H1 (cell line): ENCODE measurements around the gene GTF2IRD1. TPM values are rescaled to one million over a fixed set of nuclear protein-coding genes. Genes with fewer than 3 reads are reported as not detected.

Source experiments
- CTCF ChIA-PET: fragments of 300-600 bp; sonication (Branson Sonifier 250); formaldehyde crosslinking; loops from one replicate; lab custom pipeline; 2021; ENCODE audit not compliant: partially characterized antibody; lab: Charles Lee
- POLR2A ChIA-PET: fragments of 300-600 bp; sonication (Branson Sonifier 250); formaldehyde crosslinking; loops from one replicate; lab custom pipeline; 2021; ENCODE audit warnings: inconsistent platforms; ENCODE audit not compliant: partially characterized antibody; lab: Charles Lee
- DNase-seq, 2 experiments: peaks; one replicate each; pipeline versions ENCODE4 v3.0.0 to v3.0.0-alpha.2; 2010 to 2022; ENCODE audit warnings: low spot score in 2 of 2, low read depth in 1 of 2, mixed read lengths in 1 of 2
- FAIRE-seq: peaks from 2 replicates; lab custom pipeline; 2011; peaks lifted over from hg19 to GRCh38; lab: Jason Lieb, UNC
- H2AFZ ChIP-seq: 2 replicates; pipeline ENCODE4 v1.8.1; 2012; ENCODE audit warnings: low read length, inconsistent platforms
- H2AK5ac ChIP-seq: 2 replicates; pipeline ENCODE4 v1.6.1; 2013; ENCODE audit warnings: low read depth, low read length
- H2BK120ac ChIP-seq: replicated peaks from 2 replicates; pipeline ENCODE3; 2013; ENCODE audit warnings: low read depth, low read length, inconsistent platforms
- H2BK12ac ChIP-seq: 2 replicates; pipeline ENCODE4 v1.6.1; 2013; ENCODE audit warnings: low read depth, low read length
- H2BK15ac ChIP-seq: 2 replicates; pipeline ENCODE4 v1.6.1; 2013; ENCODE audit warnings: low read length
- H2BK20ac ChIP-seq: 2 replicates; pipeline ENCODE4 v1.6.1; 2013; ENCODE audit warnings: low read length
- H2BK5ac ChIP-seq: 2 replicates; pipeline ENCODE4 v1.6.1; 2013; ENCODE audit warnings: low read depth, low read length
- H3K14ac ChIP-seq: 2 replicates; pipeline ENCODE4 v1.6.1; 2013; ENCODE audit warnings: inconsistent platforms; ENCODE audit not compliant: insufficient read length
- H3K18ac ChIP-seq: 2 replicates; pipeline ENCODE4 v1.6.1; 2013; ENCODE audit warnings: low read length; ENCODE audit errors: extremely low read depth
- H3K23ac ChIP-seq: 2 replicates; pipeline ENCODE4 v1.6.1; 2013; ENCODE audit warnings: inconsistent platforms; ENCODE audit not compliant: insufficient read length
- H3K23me2 ChIP-seq: 2 replicates; pipeline ENCODE4 v1.6.1; 2013; ENCODE audit warnings: low read depth, low read length
- H3K27ac ChIP-seq: 2 replicates; pipeline ENCODE4 v1.6.1; 2011; ENCODE audit warnings: low read depth, low read length, inconsistent platforms
- H3K27me3 ChIP-seq, 4 experiments: replicated peaks in 1 of 4; 1 replicate in 1 of 4; 2 replicates in 3 of 4; pipeline versions ENCODE4 v1.6.1 to v1.8.1; 2011 to 2013; ENCODE audit warnings: low read length in 3 of 4, mild to moderate bottlenecking in 3 of 4, inconsistent platforms in 2 of 4, mixed read lengths in 2 of 4, moderate library complexity in 1 of 4; ENCODE audit not compliant: control insufficient read depth in 3 of 4, insufficient read depth in 3 of 4; ENCODE audit errors: extremely low read depth in 1 of 4
- H3K36me3 ChIP-seq, 4 experiments: 2 replicates each; pipeline versions ENCODE4 v1.6.1 to v1.8.1; 2011 to 2013; ENCODE audit warnings: mild to moderate bottlenecking in 4 of 4, low read length in 3 of 4, moderate library complexity in 2 of 4, control low read depth in 1 of 4, inconsistent platforms in 1 of 4; ENCODE audit not compliant: insufficient read depth in 4 of 4, control insufficient read depth in 2 of 4
- H3K4ac ChIP-seq: replicated peaks from 2 replicates; pipeline ENCODE3; 2013; ENCODE audit warnings: low read length, low read depth, mixed read lengths, inconsistent platforms; ENCODE audit not compliant: insufficient read length
- H3K4me1 ChIP-seq, 4 experiments: replicated peaks in 1 of 4; 1 replicate in 1 of 4; 2 replicates in 3 of 4; pipeline versions ENCODE4 v1.6.1 to v1.8.1; 2011 to 2013; ENCODE audit warnings: low read length in 3 of 4, inconsistent platforms in 2 of 4, mixed read lengths in 1 of 4; ENCODE audit not compliant: insufficient read depth in 4 of 4, control insufficient read depth in 3 of 4
- H3K4me2 ChIP-seq, 2 experiments: 2 replicates each; pipeline versions ENCODE4 v1.6.1 to v1.8.1; 2011 to 2013; ENCODE audit warnings: low read depth in 2 of 2, low read length in 2 of 2, control low read depth in 1 of 2, inconsistent platforms in 1 of 2, mild to moderate bottlenecking in 1 of 2; ENCODE audit not compliant: insufficient read depth in 1 of 2
- H3K4me3 ChIP-seq, 4 experiments: fragments of 200-600, 300-600 bp in 1 of 4; sonication (generic), shearing (Covaris generic), sonication (Bioruptor Twin) in 1 of 4; 2 replicates each; pipeline versions ENCODE4 v1.5.1 to v1.8.1; 2011 to 2016; ENCODE audit warnings: low read length in 4 of 4, low read depth in 3 of 4, control low read depth in 2 of 4, inconsistent platforms in 2 of 4, mild to moderate bottlenecking in 2 of 4, mixed read lengths in 1 of 4, moderate library complexity in 1 of 4; ENCODE audit not compliant: insufficient read depth in 2 of 4; ENCODE audit errors: extremely low read depth in 1 of 4
- H3K56ac ChIP-seq: replicated peaks from 2 replicates; pipeline ENCODE3; 2013; ENCODE audit warnings: low read depth, mild to moderate bottlenecking, mixed read lengths, low read length, inconsistent platforms; ENCODE audit not compliant: insufficient read length
- H3K79me1 ChIP-seq: 2 replicates; pipeline ENCODE4 v1.6.1; 2013; ENCODE audit warnings: low read depth, low read length, control low read depth
- H3K79me2 ChIP-seq, 2 experiments: 2 replicates each; pipeline versions ENCODE4 v1.6.1 to v1.8.1; 2012 to 2013; ENCODE audit warnings: low read length in 2 of 2, mild to moderate bottlenecking in 2 of 2, inconsistent platforms in 1 of 2; ENCODE audit not compliant: insufficient read depth in 2 of 2, control insufficient read depth in 1 of 2
- H3K9ac ChIP-seq, 4 experiments: replicated peaks in 1 of 4; 1 replicate in 1 of 4; 2 replicates in 3 of 4; pipeline versions ENCODE4 v1.6.1 to v1.8.1; 2011 to 2013; ENCODE audit warnings: low read depth in 3 of 4, low read length in 3 of 4, control low read depth in 2 of 4, mild to moderate bottlenecking in 2 of 4, moderate library complexity in 2 of 4, inconsistent platforms in 1 of 4; ENCODE audit errors: extremely low read depth in 1 of 4
- H3K9me3 ChIP-seq, 2 experiments: 2 replicates each; pipeline versions ENCODE4 v1.6.1 to v1.8.1; 2012 to 2013; ENCODE audit warnings: mild to moderate bottlenecking in 2 of 2, moderate library complexity in 2 of 2, control low read depth in 1 of 2, inconsistent platforms in 1 of 2, low read depth in 1 of 2, low read length in 1 of 2, mixed read lengths in 1 of 2; ENCODE audit not compliant: insufficient read depth in 2 of 2
- H4K20me1 ChIP-seq, 2 experiments: replicated peaks in 1 of 2; 2 replicates each; pipeline versions ENCODE3 to v1.8.1; 2011 to 2013; ENCODE audit warnings: inconsistent platforms in 2 of 2, low read length in 2 of 2, mild to moderate bottlenecking in 1 of 2; ENCODE audit not compliant: insufficient read depth in 2 of 2, control insufficient read depth in 1 of 2
- H4K5ac ChIP-seq: 2 replicates; pipeline ENCODE4 v1.6.1; 2013; ENCODE audit warnings: low read length, low read depth, mixed read lengths, inconsistent platforms; ENCODE audit not compliant: insufficient read length
- H4K8ac ChIP-seq: 2 replicates; pipeline ENCODE4 v1.8.0; 2013; ENCODE audit warnings: mild to moderate bottlenecking, moderate library complexity, low read length, inconsistent platforms; ENCODE audit not compliant: insufficient read depth; ENCODE audit errors: extremely low read depth
- H4K91ac ChIP-seq: replicated peaks from 2 replicates; pipeline ENCODE3; 2013; ENCODE audit warnings: low read length, mixed read lengths, inconsistent platforms; ENCODE audit not compliant: insufficient read length
- CEBPB ChIP-seq: IDR thresholded peaks from 2 replicates; pipeline ENCODE4 v1.6.1; 2012; ENCODE audit warnings: low read depth, low read length
- CHD2 ChIP-seq: IDR thresholded peaks from 2 replicates; pipeline ENCODE4 v1.6.1; 2012; ENCODE audit warnings: low read length, improper control_type of control experiment
- FOSL1 ChIP-seq: IDR thresholded peaks from 2 replicates; pipeline ENCODE4 v1.6.1; 2011; ENCODE audit warnings: mild to moderate bottlenecking, low read depth, low read length, moderate library complexity; ENCODE audit not compliant: insufficient read depth
- HDAC6 ChIP-seq: IDR thresholded peaks from one replicate; pipeline ENCODE4 v1.7.1; 2012; ENCODE audit warnings: low read depth, mild to moderate bottlenecking, inconsistent platforms, low read length, moderate library complexity
- JUND ChIP-seq: IDR thresholded peaks from 2 replicates; pipeline ENCODE4 v1.6.1; 2011; ENCODE audit warnings: mild to moderate bottlenecking, improper control_type of control experiment, low read length
- POLR2AphosphoS5 ChIP-seq: IDR thresholded peaks from 2 replicates; pipeline ENCODE4 v1.6.1; 2011; ENCODE audit warnings: low read depth, low read length
- RFX5 ChIP-seq: IDR thresholded peaks from 2 replicates; pipeline ENCODE4 v1.6.1; 2011; ENCODE audit warnings: low read depth, low read length, improper control_type of control experiment, borderline replicate concordance
- SAP30 ChIP-seq: fragments of 300-600 bp; sonication (generic); IDR thresholded peaks from 2 replicates; pipeline ENCODE4 v1.7.1; 2012; ENCODE audit warnings: low read length, moderate library complexity, mild to moderate bottlenecking, inconsistent platforms; ENCODE audit not compliant: insufficient read depth, insufficient replicate concordance
- SIX5 ChIP-seq: IDR thresholded peaks from 2 replicates; pipeline ENCODE4 v1.6.1; 2011; ENCODE audit warnings: mild to moderate bottlenecking, low read depth, low read length
- SP4 ChIP-seq: IDR thresholded peaks from 2 replicates; pipeline ENCODE4 v1.6.1; 2012; ENCODE audit warnings: low read length, inconsistent platforms
- TEAD4 ChIP-seq: IDR thresholded peaks from 2 replicates; pipeline ENCODE4 v1.6.1; 2012; ENCODE audit warnings: low read depth, low read length, inconsistent platforms, mixed read lengths
- ZNF274 ChIP-seq: IDR thresholded peaks from 2 replicates; pipeline ENCODE4 v1.7.0; 2012; ENCODE audit warnings: low read length, borderline replicate concordance; ENCODE audit errors: extremely low read depth
- WGBS, 2 experiments: shearing (Covaris generic) in 1 of 2; methylation state at CpG; one replicate each; pipeline versions ENCODE4 v1.1.6 to v1.1.7; 2013 to 2015; ENCODE audit warnings: low lambda C conversion rate in 2 of 2, mixed read lengths in 2 of 2, inconsistent platforms in 1 of 2, low coverage in 1 of 2, missing lambda C conversion rate in 1 of 2; ENCODE audit not compliant: insufficient replicate concordance in 2 of 2, insufficient coverage in 1 of 2, insufficient read length in 1 of 2; ENCODE audit errors: extremely low coverage in 1 of 2, missing lambda C conversion rate in 1 of 2; 5-methylcytosine and 5-hydroxymethylcytosine counted together
- polyA plus RNA-seq, 7 experiments: library from polyadenylated mRNA; depleted of rRNA in 3 of 7; stranded (reverse) in 5 of 7; unstranded in 2 of 7; fragments of >200 nt in 5 of 7; fragments of 200-250 nt in 2 of 7; gene quantifications; 1 replicate in 5 of 7; 2 replicates in 1 of 7; 4 replicates in 1 of 7; pipeline versions ENCODE4 v1.2.1 to v1.2.3, GENCODE V29; 2011 to 2013; ENCODE audit warnings: missing spikeins in 2 of 7, mixed read lengths in 2 of 7
- total RNA-seq: library from RNA; stranded (reverse); fragmentation: NEBNext Ultra II Directional; extraction: Animal tissue kit (Norgen Biotek cat#: 25700); gene quantifications from 2 replicates; pipeline ENCODE4 v1.2.1, GENCODE V29; 2021

Gene GTF2IRD1
- total and polyA plus RNA-seq, 2 of the 8 experiments (the other 6 are each of a cell fraction or from before 2014, with no cell fraction given), result 27.4 to 45.4 TPM

GRCh38 chr7:74464931-74465886 is 11.5 kb downstream of the GTF2IRD1 start:
- Histone ChIP-seq H4K20me1 (peaks cover 21 to 23% of the 10 kb centered on the region in 2 experiments), H3K36me3 (no peaks in the 10 kb centered on the region)
- POLR2A ChIA-PET, result interaction anchor here (0.8 to 1.7 kb wide), 4 partner anchors 10 to 37 kb away, joined by 3 to 7 read pairs (median 4); partner anchors contain the start of gene GTF2IRD1

More at GRCh38 chr7:74464931-74465886, 11.5 kb downstream of the GTF2IRD1 start:
- no peak overlapping the region for H3K4ac ChIP-seq
- H2BK15ac ChIP-seq, result no peak overlapping the region
- 97% methylated on average over 7 of the region's 7 CpGs; no CpG with 5 or more reads in 1 of the 2 experiments for WGBS, 2 experiments
- CTCF ChIA-PET, result interaction anchor here (1.1 to 3.5 kb wide), 4 partner anchors 14 to 48 kb away, joined by 3 to 19 read pairs (median 4); no protein-coding TSS in a partner anchor
- H3K9me3 ChIP-seq, result no peaks in the 10 kb centered on the region
- H3K56ac ChIP-seq, result no peak overlapping the region
- H2BK20ac ChIP-seq, result no peak overlapping the region
- H2BK5ac ChIP-seq, result no peak overlapping the region
- no peaks in the 10 kb centered on the region for H3K23me2 ChIP-seq
- no peak overlapping the region for H3K9ac ChIP-seq
- H3K23ac ChIP-seq, result no peak overlapping the region
- H4K8ac ChIP-seq, result no peak overlapping the region; the same call in 1 of the 2 replicates
- no peak overlapping the region for H3K27ac ChIP-seq
- H2BK120ac ChIP-seq, result no peak overlapping the region
- H4K5ac ChIP-seq, result no peak overlapping the region
- DNase-seq (no peak), FAIRE-seq (no peak)
- H3K4me1 ChIP-seq, result peaks cover 0 to 6% (median under 1%) of the 10 kb centered on the region in 4 experiments; a peak in 3 of 7 replicates
- H3K4me2 ChIP-seq, result no peak overlapping the region
- no peak overlapping the region for H2BK12ac ChIP-seq
- H3K18ac ChIP-seq, result peak overlapping the region; percentile 7; the same call in 1 of the 2 replicates
- H3K14ac ChIP-seq, result no peak overlapping the region
- H4K91ac ChIP-seq, result no peak overlapping the region
- TF ChIP-seq SP4, result no peak
- TF ChIP-seq POLR2AphosphoS5, result no peak
- no peak for TF ChIP-seq ZNF274
- TF ChIP-seq HDAC6, result no peak
- no peak for TF ChIP-seq JUND
- TF ChIP-seq SAP30, result no peak
- no peak for TF ChIP-seq SIX5
- no peak for TF ChIP-seq RFX5
- TF ChIP-seq FOSL1, result no peak
- TF ChIP-seq CEBPB, result no peak
- TF ChIP-seq TEAD4, result no peak
- TF ChIP-seq CHD2, result no peak
- H3K79me2 ChIP-seq, result peaks cover 5 to 72% of the 10 kb centered on the region in 2 experiments; a peak in 3 of 4 replicates
- H3K4me3 ChIP-seq, result no peak overlapping the region
- H3K27me3 ChIP-seq, result no peaks in the 10 kb centered on the region
- no peak overlapping the region for H2AFZ ChIP-seq
- no peak overlapping the region for H2AK5ac ChIP-seq
- peaks cover 24% of the 10 kb centered on the region for H3K79me1 ChIP-seq
